KOPT-K1 (cell line): ENCODE results near the gene FOXM1.
A peak's percentile ranks its signal among the peaks of the same experiment; 100 is the strongest.

Experiments
- H3K27ac ChIP-seq: fragments of 200-600 bp; sonication (generic); 2 replicates; pipeline ENCODE4 v1.5.1; 2016; ENCODE audit warnings: antibody characterized with exemption, mild to moderate bottlenecking, low read depth, low read length; ENCODE audit not compliant: poor library complexity, severe bottlenecking
- H3K36me3 ChIP-seq: fragments of 200-600 bp; sonication (generic); 2 replicates; pipeline ENCODE4 v1.5.1; 2017; ENCODE audit warnings: antibody characterized with exemption, mild to moderate bottlenecking, low read length, moderate library complexity; ENCODE audit not compliant: insufficient read depth
- H3K9me3 ChIP-seq: fragments of 200-600 bp; sonication (generic); 2 replicates; pipeline ENCODE4 v1.5.1; 2017; ENCODE audit warnings: antibody characterized with exemption, low read length, mild to moderate bottlenecking; ENCODE audit not compliant: insufficient read depth, poor library complexity, severe bottlenecking

Gene FOXM1, protein sequence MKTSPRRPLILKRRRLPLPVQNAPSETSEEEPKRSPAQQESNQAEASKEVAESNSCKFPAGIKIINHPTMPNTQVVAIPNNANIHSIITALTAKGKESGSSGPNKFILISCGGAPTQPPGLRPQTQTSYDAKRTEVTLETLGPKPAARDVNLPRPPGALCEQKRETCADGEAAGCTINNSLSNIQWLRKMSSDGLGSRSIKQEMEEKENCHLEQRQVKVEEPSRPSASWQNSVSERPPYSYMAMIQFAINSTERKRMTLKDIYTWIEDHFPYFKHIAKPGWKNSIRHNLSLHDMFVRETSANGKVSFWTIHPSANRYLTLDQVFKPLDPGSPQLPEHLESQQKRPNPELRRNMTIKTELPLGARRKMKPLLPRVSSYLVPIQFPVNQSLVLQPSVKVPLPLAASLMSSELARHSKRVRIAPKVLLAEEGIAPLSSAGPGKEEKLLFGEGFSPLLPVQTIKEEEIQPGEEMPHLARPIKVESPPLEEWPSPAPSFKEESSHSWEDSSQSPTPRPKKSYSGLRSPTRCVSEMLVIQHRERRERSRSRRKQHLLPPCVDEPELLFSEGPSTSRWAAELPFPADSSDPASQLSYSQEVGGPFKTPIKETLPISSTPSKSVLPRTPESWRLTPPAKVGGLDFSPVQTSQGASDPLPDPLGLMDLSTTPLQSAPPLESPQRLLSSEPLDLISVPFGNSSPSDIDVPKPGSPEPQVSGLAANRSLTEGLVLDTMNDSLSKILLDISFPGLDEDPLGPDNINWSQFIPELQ

DNA sequence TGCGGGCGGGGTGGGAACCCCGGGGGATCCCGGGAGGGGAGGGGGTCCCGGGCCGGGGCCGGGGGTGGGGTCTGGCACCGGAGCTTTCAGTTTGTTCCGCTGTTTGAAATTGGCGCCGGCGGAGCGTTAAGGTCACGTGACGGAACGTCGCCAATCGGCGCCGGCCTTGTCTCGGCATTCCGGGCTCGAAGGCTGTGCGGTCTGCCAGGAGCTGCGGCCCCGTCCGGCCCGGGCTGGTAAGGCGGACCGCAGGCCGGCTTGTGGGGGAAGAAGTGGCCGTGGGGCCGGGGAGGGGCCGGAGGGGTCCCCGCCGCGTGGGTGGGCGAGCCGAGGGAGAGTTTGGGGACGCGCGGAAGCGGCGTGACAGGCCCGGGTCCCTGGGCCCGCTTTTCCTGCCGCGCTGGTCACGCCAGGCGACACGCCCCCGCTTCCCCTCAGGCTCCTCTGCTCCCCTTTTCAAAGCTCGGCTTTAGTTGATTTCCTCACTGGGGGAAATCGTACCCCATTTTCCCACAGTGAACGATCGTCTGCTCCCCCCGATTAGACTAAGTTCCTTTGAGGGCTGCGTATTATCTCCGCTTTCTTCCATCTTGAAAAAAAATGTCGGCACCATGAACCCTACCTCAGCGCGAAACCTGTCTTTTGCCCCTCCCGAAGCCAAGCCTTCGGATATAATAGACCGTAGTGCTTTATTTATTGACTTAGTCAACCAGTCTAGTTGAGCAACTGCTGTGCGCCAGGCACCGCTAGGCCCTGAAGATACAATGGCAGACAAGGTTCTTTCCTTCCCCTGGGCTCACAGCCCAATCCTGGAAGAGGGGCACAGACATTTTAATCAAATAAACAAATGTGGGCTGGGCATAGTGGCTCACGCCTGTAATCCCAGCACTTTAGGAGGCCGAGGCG, at the start of gene FOXM1, which contains the start of gene RHNO1:
TSS of gene FOXM1 (minus strand) at position 128 of the 906 bp plus-strand sequence. CDS start 2,696 bp downstream, outside the sequence.
TSS of gene RHNO1 (plus strand) at position 177 of the 906 bp plus-strand sequence. CDS start 8,144 bp downstream, outside the sequence.
- Histone ChIP-seq H3K9me3 (no peaks in the 10 kb centered on the region), H3K27ac (peak within 1 kb of the TSS; percentile 96), H3K36me3 (peaks cover 57% of the 10 kb centered on the region)

DNA sequence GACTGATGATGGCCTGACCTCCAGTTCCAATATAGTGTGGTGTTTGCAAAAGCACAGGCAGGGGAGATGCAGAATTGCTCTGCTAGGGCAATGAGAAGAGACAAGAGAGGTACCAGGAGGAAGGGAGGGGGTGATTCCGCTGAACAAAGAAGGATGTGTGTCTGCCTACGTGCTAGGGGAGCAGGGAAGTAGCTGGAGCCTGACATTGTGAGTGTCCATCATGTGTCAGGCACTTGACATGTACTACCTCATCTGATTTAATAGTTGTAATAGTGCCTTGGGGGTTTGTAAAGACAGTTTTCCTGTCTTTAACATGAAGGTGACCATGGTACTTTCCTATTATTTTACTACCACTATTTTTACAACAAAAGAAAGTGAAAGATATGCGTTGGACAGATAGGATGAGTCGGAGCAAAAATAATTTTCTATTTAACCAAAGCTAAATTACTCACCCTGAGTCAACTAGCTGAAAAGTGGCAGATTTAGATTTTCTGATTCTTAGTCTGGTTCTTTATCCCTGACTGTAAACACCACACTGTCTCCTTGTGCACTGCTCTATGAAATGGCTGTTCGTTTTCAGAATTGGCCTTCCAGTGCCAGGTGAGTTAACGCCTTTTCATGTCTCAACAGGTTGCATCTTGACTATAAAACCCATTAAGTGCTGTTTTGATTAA, 48.5 kb upstream of the FOXM1 start:
- H3K27ac ChIP-seq = no peak overlapping the region
- peaks cover 35% of the 10 kb centered on the region for H3K36me3 ChIP-seq
- H3K9me3 ChIP-seq = no peaks in the 10 kb centered on the region

DNA sequence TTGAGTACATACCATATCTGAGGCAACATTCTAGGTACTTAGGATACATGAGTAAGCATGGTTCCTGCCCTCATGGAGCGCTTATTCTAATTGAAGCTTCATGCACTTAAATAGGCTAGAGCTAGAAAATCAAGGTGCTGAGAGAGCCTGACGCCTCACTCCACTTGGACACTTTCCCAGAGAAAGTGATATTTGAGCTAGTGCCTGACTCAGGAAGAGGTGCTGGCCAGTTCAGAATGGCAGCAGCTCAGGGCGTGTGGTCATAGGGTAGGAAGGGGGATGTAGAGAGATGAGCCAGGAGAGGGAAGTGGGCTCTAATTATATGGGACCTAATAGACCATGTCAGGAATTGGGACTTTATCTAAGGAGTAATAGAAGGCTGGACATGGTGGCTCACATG, 47.0 kb upstream of the FOXM1 start:
- H3K9me3 ChIP-seq = no peaks in the 10 kb centered on the region
- H3K36me3 ChIP-seq = peaks cover 35% of the 10 kb centered on the region
- no peak overlapping the region for H3K27ac ChIP-seq

DNA sequence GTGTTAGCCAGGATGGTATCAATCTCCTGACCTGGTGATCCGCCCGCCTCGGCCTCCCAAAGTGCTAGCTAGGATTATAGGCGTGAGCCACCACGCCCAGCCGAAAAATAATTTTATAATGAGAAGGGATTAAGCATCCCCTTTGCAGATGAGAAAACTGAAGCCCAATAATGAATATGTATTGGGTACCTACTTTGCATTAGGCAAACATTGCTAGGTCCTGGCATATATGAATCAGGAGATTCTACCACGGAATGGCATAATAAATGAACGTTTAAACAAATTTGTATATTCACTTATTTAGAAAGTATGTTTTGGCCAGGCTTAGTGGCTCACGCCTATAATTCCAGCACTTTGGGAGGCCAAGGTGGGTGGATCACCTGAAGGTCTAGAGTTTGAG, 46.1 kb upstream of the FOXM1 start:
- Histone ChIP-seq H3K36me3 (peaks cover 35% of the 10 kb centered on the region), H3K27ac (no peak overlapping the region)

DNA sequence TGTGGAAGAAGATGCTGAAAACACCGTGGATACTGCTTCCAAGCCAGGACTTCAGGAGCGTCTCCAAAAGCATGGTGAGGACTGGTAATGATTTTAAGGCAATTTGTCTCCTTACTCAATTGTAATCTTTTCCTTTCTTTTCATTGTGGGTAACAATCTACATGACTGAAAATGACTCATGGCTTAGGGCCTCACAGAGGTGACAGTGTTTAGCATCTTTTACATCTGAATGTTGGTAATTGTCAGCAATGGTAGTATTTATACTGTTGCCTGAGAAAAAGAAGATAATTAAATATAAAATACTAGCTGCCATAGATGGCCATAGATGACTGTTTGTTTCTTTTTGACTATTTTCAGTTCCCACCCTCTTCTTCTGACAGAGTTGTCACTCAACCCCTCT, 45.4 kb upstream of the FOXM1 start:
- no peak overlapping the region for H3K27ac ChIP-seq
- H3K9me3 ChIP-seq = no peaks in the 10 kb centered on the region
- peaks cover 35% of the 10 kb centered on the region for H3K36me3 ChIP-seq

More for the DNA sequence above, 46.1 kb upstream of the FOXM1 start:
- no peaks in the 10 kb centered on the region for H3K9me3 ChIP-seq

DNA sequence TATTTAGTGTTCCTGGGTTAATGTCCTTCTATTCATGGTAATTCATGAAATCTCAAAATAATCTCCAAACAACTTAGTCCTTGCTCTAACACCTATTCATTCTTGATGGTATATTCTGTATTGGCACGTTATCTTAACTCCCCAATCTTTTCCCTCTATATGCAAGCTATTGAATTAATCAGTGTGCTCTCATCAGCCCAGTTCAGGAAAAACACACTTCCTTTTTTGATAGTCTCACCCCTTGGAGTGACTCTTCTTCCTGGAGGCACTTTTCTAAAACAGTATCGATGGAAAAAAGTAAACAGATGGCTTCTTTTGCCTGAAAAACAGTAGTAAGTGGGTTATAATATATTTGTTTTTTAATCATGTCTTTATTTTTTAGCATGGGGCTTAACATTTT, 42.3 kb upstream of the FOXM1 start:
- peaks cover 24% of the 10 kb centered on the region for H3K36me3 ChIP-seq
- H3K27ac ChIP-seq = no peak overlapping the region

DNA sequence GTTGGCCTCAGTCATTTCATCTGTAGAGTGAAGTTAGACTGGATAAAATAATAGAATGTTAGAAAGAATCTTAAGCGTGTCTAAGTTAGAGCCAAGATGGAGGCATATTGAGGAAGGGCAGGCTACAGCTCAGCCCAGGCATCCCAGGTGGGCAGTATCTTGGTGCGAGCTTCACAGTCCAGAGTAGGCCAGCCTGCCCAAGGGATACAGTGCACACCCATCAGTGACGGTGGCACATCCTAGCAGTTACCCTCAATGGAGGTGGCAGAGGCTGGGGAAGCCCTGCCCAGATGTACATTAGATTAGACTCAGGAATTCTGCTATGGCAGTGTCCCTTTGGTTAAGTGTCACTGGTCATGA, 35.2 kb upstream of the FOXM1 start:
- H3K27ac ChIP-seq = no peak overlapping the region
- H3K9me3 ChIP-seq = no peaks in the 10 kb centered on the region
- no peaks in the 10 kb centered on the region; the same call in 1 of the 2 replicates for H3K36me3 ChIP-seq

More for the DNA sequence above, 42.3 kb upstream of the FOXM1 start:
- H3K9me3 ChIP-seq = no peaks in the 10 kb centered on the region

DNA sequence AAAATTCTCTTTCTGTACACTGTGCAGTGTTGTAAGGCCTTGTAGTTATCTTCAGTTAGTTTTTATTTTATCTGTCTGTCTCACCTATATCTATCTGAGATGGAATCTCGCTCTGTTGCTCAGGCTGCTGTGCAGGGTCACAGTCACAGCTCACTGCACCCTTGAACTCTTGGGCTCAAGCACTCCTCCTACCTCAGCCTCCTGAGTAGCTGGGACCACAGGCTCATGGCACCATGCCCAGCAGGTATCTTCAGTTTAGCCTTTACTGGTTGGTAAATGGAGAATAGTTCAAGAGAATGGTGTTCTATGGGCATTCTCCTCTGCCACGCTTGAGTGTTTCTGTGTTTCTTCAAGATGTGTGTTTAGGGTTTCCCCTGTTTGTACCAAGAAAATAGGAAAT, 27.3 kb upstream of the FOXM1 start:
- H3K36me3 ChIP-seq = no peaks in the 10 kb centered on the region
- no peaks in the 10 kb centered on the region for H3K9me3 ChIP-seq
- H3K27ac ChIP-seq = no peak overlapping the region

DNA sequence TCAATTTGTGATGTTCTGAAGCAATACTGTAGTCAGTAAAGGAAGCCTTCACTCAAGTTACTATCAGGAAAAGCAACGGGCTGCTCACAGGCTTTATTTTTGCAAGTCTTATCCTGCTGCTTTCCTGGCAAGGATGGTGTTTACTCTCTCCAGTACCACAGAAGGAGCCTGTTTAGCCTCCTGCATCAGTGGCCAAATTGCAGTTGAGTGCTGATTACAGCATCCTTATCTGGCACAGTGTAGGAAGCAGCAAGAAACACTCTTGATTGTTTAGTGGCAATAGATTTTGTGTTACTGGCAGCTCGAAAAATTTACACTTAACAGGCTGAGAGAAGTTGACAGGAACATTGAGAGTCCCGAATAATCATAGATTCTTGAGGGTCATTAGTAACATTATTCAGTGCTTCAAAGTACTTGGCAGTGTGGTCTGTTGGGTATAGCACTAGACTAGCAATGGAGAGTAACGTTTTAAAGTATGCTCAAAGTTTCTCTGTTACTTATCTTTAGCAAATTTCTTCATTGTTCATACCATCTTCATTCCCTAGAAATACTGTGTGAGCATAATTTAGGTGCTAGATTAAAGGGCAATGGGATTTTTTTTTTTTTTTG, 25.4 kb upstream of the FOXM1 start:
- Histone ChIP-seq H3K9me3 (no peaks in the 10 kb centered on the region), H3K27ac (no peak overlapping the region), H3K36me3 (no peaks in the 10 kb centered on the region)

DNA sequence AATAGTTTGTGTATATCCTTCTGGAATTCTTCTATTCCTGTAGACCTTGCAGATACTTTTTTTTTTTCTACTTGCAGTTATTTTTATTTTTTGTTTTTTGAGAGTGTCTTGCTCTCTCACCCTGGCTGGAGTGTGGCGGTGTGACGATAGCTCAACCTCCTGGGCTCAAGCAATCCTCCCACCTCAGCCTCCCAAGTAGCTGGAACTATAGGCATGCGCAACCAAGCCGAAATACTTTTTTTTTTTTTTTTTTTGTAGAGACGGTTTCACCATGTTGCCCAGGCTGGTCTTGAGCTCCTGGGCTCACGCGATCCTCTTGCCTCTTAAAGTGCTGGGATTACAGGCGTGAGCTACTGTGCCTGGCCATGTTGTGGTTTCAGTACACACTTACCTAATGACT, 23.7 kb upstream of the FOXM1 start:
- no peaks in the 10 kb centered on the region for H3K36me3 ChIP-seq
- H3K9me3 ChIP-seq = no peaks in the 10 kb centered on the region
- no peak overlapping the region for H3K27ac ChIP-seq

DNA sequence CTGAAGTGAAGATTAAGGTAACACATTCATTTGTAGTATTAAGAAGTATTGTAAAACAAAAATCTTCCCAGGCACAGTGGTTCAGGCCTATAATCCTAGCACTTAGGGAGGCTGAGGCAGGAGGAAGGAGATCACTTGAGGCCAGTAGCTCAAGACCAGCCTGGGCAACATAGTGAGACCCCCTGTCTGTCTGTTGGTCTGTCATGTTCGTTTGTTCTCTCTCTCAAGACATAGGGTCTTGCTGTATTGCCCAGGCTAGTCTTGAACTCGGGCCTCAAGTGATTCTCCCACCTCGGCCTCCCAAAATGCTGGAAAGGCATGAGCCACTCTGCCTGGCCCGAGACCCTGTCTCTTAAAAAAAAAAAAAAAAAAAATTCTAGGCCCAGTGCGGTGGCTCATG, 20.4 kb upstream of the FOXM1 start:
- Histone ChIP-seq H3K36me3 (no peaks in the 10 kb centered on the region), H3K9me3 (no peaks in the 10 kb centered on the region), H3K27ac (no peak overlapping the region)

DNA sequence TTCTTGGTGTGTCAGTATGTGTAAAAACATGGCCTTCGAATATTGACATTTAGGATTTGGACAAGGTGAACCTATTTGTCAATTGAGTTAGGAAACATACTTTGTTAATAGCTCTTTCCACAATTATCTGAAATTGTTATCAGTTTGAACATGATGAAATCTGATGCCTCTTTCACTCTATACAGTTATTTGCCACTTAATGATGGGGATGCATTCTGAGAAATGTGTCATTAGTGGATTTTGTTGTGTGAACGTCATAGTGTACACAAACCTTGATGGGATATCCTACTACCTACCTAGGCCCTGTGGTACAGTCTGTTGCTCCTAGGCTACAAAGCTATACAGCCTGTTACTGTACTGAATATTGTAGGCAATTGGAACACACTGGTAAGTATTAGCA, 18.5 kb upstream of the FOXM1 start:
- H3K27ac ChIP-seq = no peak overlapping the region
- H3K9me3 ChIP-seq = no peaks in the 10 kb centered on the region
- H3K36me3 ChIP-seq = no peaks in the 10 kb centered on the region

DNA sequence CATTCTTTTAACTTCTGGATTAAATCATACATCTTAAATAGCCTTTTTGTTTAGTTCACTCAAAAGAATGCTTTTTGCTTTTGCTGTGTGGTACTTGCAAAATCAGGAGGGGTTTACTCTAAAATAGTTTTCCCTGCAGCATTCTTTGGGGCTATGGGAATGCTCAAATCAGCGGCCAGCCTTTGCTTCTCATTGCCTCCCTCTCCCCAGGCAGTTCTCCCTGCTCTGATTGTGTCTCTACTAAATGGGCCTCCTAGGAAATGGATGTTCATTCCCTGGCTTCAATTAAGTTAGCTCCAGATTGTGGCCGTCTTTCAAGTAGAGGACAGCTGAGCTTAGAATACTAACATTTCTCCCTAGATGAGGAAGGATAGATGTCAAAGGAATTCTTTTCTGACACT, 18.1 kb upstream of the FOXM1 start:
- H3K27ac ChIP-seq = no peak overlapping the region
- H3K36me3 ChIP-seq = no peaks in the 10 kb centered on the region
- H3K9me3 ChIP-seq = no peaks in the 10 kb centered on the region

DNA sequence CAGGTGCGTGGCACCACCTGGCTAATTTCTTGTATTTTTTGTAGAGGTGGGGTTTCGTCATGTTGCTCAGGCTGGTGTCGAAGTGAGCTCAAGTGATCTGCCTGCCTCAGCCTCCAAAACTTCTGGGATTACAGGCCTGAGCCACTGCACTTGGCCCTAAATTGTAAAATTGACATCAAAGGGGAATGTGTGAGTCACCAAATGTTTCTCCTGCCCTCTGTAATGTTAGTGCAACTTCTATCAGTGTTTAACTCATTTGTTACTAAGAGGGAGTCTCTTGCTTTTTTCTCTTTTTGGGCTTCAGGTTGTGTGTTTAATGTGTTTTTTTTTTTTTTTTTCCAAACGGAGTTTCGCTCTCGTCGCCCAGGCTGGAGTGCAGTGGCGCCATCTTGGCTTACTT, 16.0 kb upstream of the FOXM1 start:
- H3K9me3 ChIP-seq = no peaks in the 10 kb centered on the region
- H3K36me3 ChIP-seq = peaks cover 16% of the 10 kb centered on the region
- H3K27ac ChIP-seq = no peak overlapping the region
